HCT116 (cell line): ENCODE results near the gene RCOR2. TPM values are rescaled to one million over a fixed set of nuclear protein-coding genes. Genes with fewer than 3 reads are reported as not detected.

ENCODE experiments used
- ATAC-seq: fragments of 200-7000 bp; cut with Tn5 transposase; 2 replicates; pipeline ENCODE4 v1.9.1; 2020; ENCODE audit warnings: mild to moderate bottlenecking, moderate library complexity
- BruUV-seq: library from RNA; stranded (reverse); fragments of 400-500 nt; replicated peaks from 2 replicates; lab custom pipeline; 2021; lab: Mats Ljungman, UMichigan
- CTCF ChIA-PET: fragments of 300-600 bp; sonication (Branson Sonifier 250); formaldehyde crosslinking; loops from one replicate; lab custom pipeline; 2021; ENCODE audit warnings: antibody characterized with exemption; lab: Charles Lee
- POLR2A ChIA-PET: fragments of 300-600, 350-600 bp; sonication (Branson Sonifier 250); formaldehyde crosslinking; loops from one replicate; lab custom pipeline; 2021; ENCODE audit warnings: antibody characterized with exemption; lab: Charles Lee
- RAD21 ChIA-PET, 2 experiments: fragments of 300-600 bp; sonication (Branson Sonifier 250); formaldehyde crosslinking; loops; one replicate each; lab custom pipeline; 2023; ENCODE audit warnings: low total read pairs in 2 of 2; ENCODE audit not compliant: uncharacterized antibody in 2 of 2, unreplicated experiment in 2 of 2, low non-redundant PET in 1 of 2; lab: Charles Lee
- DNase-seq: peaks from one replicate; pipeline ENCODE4 v3.0.0-alpha.2; 2010; ENCODE audit warnings: low read depth, low spot score
- H2AFZ ChIP-seq: fragments of 200-600 bp; shearing (Covaris generic), sonication (generic); 2 replicates; pipeline ENCODE4 v1.6.1; 2017; ENCODE audit warnings: low read depth, mixed run types, mixed read lengths, antibody characterized with exemption, low read length; ENCODE audit not compliant: poor library complexity, severe bottlenecking
- H3K27ac ChIP-seq: 2 replicates; pipeline ENCODE4 v1.5.1; 2012; ENCODE audit warnings: low read depth, low read length
- H3K27me3 ChIP-seq: fragments of 200-600 bp; sonication (generic); 2 replicates; pipeline ENCODE4 v1.6.1; 2016; ENCODE audit warnings: mixed run types, low read length, mixed read lengths; ENCODE audit not compliant: insufficient read depth
- H3K36me3 ChIP-seq, 2 experiments: fragments of 200-500 bp in 1 of 2; fragments of 200-600 bp in 1 of 2; sonication (Bioruptor generic) in 1 of 2; sonication (generic) in 1 of 2; 2 replicates each; pipeline versions ENCODE4 v1.5.1 to v1.6.1; 2014 to 2016; ENCODE audit warnings: low read length in 2 of 2, inconsistent platforms in 1 of 2, mixed read lengths in 1 of 2, mixed run types in 1 of 2; ENCODE audit not compliant: insufficient read depth in 2 of 2, control insufficient read depth in 1 of 2
- H3K4me1 ChIP-seq, 2 experiments: fragments of 200-600 bp in 1 of 2; sonication (generic) in 1 of 2; 2 replicates each; pipeline versions ENCODE4 v1.5.1 to v1.6.1; 2012 to 2017; ENCODE audit warnings: low read length in 2 of 2, inconsistent platforms in 1 of 2, mild to moderate bottlenecking in 1 of 2, mixed read lengths in 1 of 2, mixed run types in 1 of 2, moderate library complexity in 1 of 2; ENCODE audit not compliant: insufficient read depth in 2 of 2, control insufficient read depth in 1 of 2
- H3K4me2 ChIP-seq: fragments of 200-600 bp; sonication (generic); 2 replicates; pipeline ENCODE4 v1.6.1; 2017; ENCODE audit warnings: mixed run types, low read length, mixed read lengths
- H3K4me3 ChIP-seq, 2 experiments: fragments of 200-600 bp in 1 of 2; sonication (generic) in 1 of 2; replicated peaks in 1 of 2; 2 replicates each; pipeline ENCODE4 v1.5.1; 2011 to 2016; ENCODE audit warnings: low read length in 2 of 2, control low read depth in 1 of 2, low read depth in 1 of 2, mild to moderate bottlenecking in 1 of 2, mixed read lengths in 1 of 2, mixed run types in 1 of 2
- H3K79me2 ChIP-seq: fragments of 200-600 bp; sonication (generic); 2 replicates; pipeline ENCODE4 v1.6.1; 2017; ENCODE audit warnings: mild to moderate bottlenecking, mixed run types, low read length, moderate library complexity, mixed read lengths; ENCODE audit not compliant: insufficient read depth
- H3K9ac ChIP-seq: fragments of 200-600 bp; sonication (generic); 2 replicates; pipeline ENCODE4 v1.6.1; 2016; ENCODE audit warnings: low read length, mixed read lengths
- H3K9me2 ChIP-seq: fragments of 200-600 bp; sonication (generic), shearing (Covaris generic); 2 replicates; pipeline ENCODE4 v1.6.1; 2017; ENCODE audit warnings: mixed run types, mild to moderate bottlenecking, moderate library complexity; ENCODE audit not compliant: insufficient read depth
- H3K9me3 ChIP-seq, 2 experiments: fragments of 200-500 bp in 1 of 2; fragments of 200-600 bp in 1 of 2; sonication (Bioruptor generic) in 1 of 2; sonication (generic) in 1 of 2; 2 replicates each; pipeline ENCODE4 v1.6.1; 2014 to 2017; ENCODE audit warnings: low read length in 2 of 2, mixed read lengths in 2 of 2, inconsistent platforms in 1 of 2, low read depth in 1 of 2, mild to moderate bottlenecking in 1 of 2, mixed run types in 1 of 2, moderate library complexity in 1 of 2; ENCODE audit not compliant: control insufficient read depth in 1 of 2, insufficient read depth in 1 of 2
- H4K20me1 ChIP-seq: fragments of 200-600 bp; sonication (generic), shearing (Covaris generic); 2 replicates; pipeline ENCODE4 v1.6.1; 2017; ENCODE audit warnings: mixed run types, mild to moderate bottlenecking, moderate library complexity; ENCODE audit not compliant: insufficient read depth
- ATF3 ChIP-seq: IDR thresholded peaks from 2 replicates; pipeline ENCODE4 v1.6.1; 2012
- ELF1 ChIP-seq: IDR thresholded peaks from 2 replicates; pipeline ENCODE4 v1.6.1; 2012; ENCODE audit warnings: low read depth, borderline replicate concordance
- FOSL1 ChIP-seq: IDR thresholded peaks from 2 replicates; pipeline ENCODE4 v1.6.1; 2012; ENCODE audit warnings: low read depth
- JUND ChIP-seq: IDR thresholded peaks from 2 replicates; pipeline ENCODE4 v1.6.1; 2012
- MAX ChIP-seq: IDR thresholded peaks from 2 replicates; pipeline ENCODE4 v1.6.1; 2012
- POLR2A ChIP-seq: IDR thresholded peaks from 2 replicates; pipeline ENCODE4 v1.7.0; 2011; ENCODE audit warnings: borderline replicate concordance; ENCODE audit not compliant: insufficient read depth, insufficient read length; ENCODE audit errors: extremely low read depth
- POLR2AphosphoS5 ChIP-seq: IDR thresholded peaks from 2 replicates; pipeline ENCODE4 v1.6.1; 2011; ENCODE audit warnings: mild to moderate bottlenecking, low read depth, low read length, moderate library complexity
- RAD21 ChIP-seq: IDR thresholded peaks from 2 replicates; pipeline ENCODE4 v1.6.1; 2012; ENCODE audit warnings: low read depth, mild to moderate bottlenecking
- REST ChIP-seq: IDR thresholded peaks from 2 replicates; pipeline ENCODE4 v1.6.1; 2012; ENCODE audit warnings: low read depth
- SIN3A ChIP-seq: IDR thresholded peaks from 2 replicates; pipeline ENCODE4 v1.6.1; 2012; ENCODE audit warnings: low read depth
- SP1 ChIP-seq: IDR thresholded peaks from 2 replicates; pipeline ENCODE4 v1.6.1; 2012; ENCODE audit warnings: low read depth
- TCF7L2 ChIP-seq: IDR thresholded peaks from 2 replicates; pipeline ENCODE4 v1.7.0; 2011; ENCODE audit warnings: borderline replicate concordance, inconsistent platforms; ENCODE audit not compliant: insufficient read depth, insufficient read length; ENCODE audit errors: extremely low read depth
- YY1 ChIP-seq: IDR thresholded peaks from 2 replicates; pipeline ENCODE4 v1.6.1; 2011; ENCODE audit warnings: low read length, low read depth, moderate library complexity, mild to moderate bottlenecking; ENCODE audit not compliant: insufficient replicate concordance; ENCODE audit errors: extremely low read depth
- ZBTB33 ChIP-seq: IDR thresholded peaks from 2 replicates; pipeline ENCODE4 v1.6.1; 2011; ENCODE audit warnings: mild to moderate bottlenecking, low read length, moderate library complexity; ENCODE audit not compliant: insufficient replicate concordance; ENCODE audit errors: extremely low read depth
- ZNF274 ChIP-seq: fragments of 200-500 bp; sonication (Bioruptor generic); IDR thresholded peaks from 2 replicates; pipeline ENCODE4 v1.6.1; 2014; ENCODE audit warnings: mild to moderate bottlenecking, low read depth, low read length, inconsistent platforms
- intact Hi-C: fragments of 100-400 bp; cut with micrococcal nuclease; formaldehyde crosslinking; loops from 2 replicates; pipeline ENCODE4 v1.10.0; 2022
- total RNA-seq: library from RNA; stranded (reverse); gene quantifications from one replicate; pipeline ENCODE4 v1.2.1, GENCODE V29; 2021; ENCODE audit not compliant: unreplicated experiment

Gene RCOR2
- total RNA-seq, 1 experiment from 2014 or later: 10.8 TPM

GRCh38 chr11:63880403-63880790, 36.6 kb downstream of the RCOR2 start:
- no peaks in the 10 kb centered on the region for H4K20me1 ChIP-seq
- no peaks in the 10 kb centered on the region for H3K4me1 ChIP-seq

More at GRCh38 chr11:63880403-63880790, 36.6 kb downstream of the RCOR2 start:
- H3K79me2 ChIP-seq: peaks cover 82% of the 10 kb centered on the region
- TF ChIP-seq TCF7L2 (no peak), POLR2AphosphoS5 (no peak), ZBTB33 (no peak), POLR2A (no peak), FOSL1 (no peak), RAD21 (no peak), SP1 (no peak), SIN3A (no peak), ZNF274 (no peak), JUND (no peak), YY1 (no peak), REST (no peak), ATF3 (no peak), ELF1 (no peak), MAX (no peak)
- ATAC-seq (no peak), DNase-seq (no peak)
- RAD21 ChIA-PET: no interaction called here
- POLR2A ChIA-PET: no interaction called here
- no peak overlapping the region for H3K4me3 ChIP-seq
- no peaks in the 10 kb centered on the region for H3K9me3 ChIP-seq
- intact Hi-C loops: no loop called here
- CTCF ChIA-PET: no interaction called here
- no peaks in the 10 kb centered on the region for H3K9me2 ChIP-seq
- H3K4me2 ChIP-seq: no peak overlapping the region
- H3K27me3 ChIP-seq: no peaks in the 10 kb centered on the region
- BruUV-seq: no TSS peak
- H2AFZ ChIP-seq: no peak overlapping the region
- H3K9ac ChIP-seq: no peak overlapping the region
- no peaks in the 10 kb centered on the region; a peak in 1 of 4 replicates for H3K36me3 ChIP-seq
- no peak overlapping the region for H3K27ac ChIP-seq
